Hematopoietic multipotent progenitor cell treated with erythropoietin and hydrocortisone succinate and interleukin-3 and kit ligand, for 4 days (in vitro differentiated cells): ENCODE results near the gene NLRC5.
A peak's percentile ranks its signal among the peaks of the same experiment; 100 is the strongest.
"Not testable (repeated sequence)": the region's sequence is repeated elsewhere in the genome, so short reads cannot be mapped to it uniquely, and the experiment has no call there.

Experiments used
- DNase-seq: peaks from one replicate; pipeline ENCODE4 v3.0.0-alpha.2; 2015

NLRC5 gene

GRCh38 chr16:57107321-57107922 is 118.1 kb downstream of the NLRC5 start:
- peak; percentile 34 for DNase-seq

- DNase-seq = no peak
Observed at GRCh38 chr16:57108432-57108831, 119.1 kb downstream of the NLRC5 start.

- not testable (repeated sequence) for DNase-seq
Observed at GRCh38 chr16:57109259-57110105, 120.1 kb downstream of the NLRC5 start.

GRCh38 chr16:57110937-57111336 is 121.6 kb downstream of the NLRC5 start:
- no peak for DNase-seq

- DNase-seq = no peak
Observed at GRCh38 chr16:57111420-57111819, 122.1 kb downstream of the NLRC5 start.

- DNase-seq = no peak
Observed at GRCh38 chr16:57112403-57113041, 123.2 kb downstream of the NLRC5 start.

- no peak for DNase-seq
Observed at GRCh38 chr16:57113042-57113453, 123.7 kb downstream of the NLRC5 start.

- DNase-seq = no peak
Observed at GRCh38 chr16:57113664-57114063, 124.3 kb downstream of the NLRC5 start.

- DNase-seq = no peak
Observed at GRCh38 chr16:57115168-57115513, 125.8 kb downstream of the NLRC5 start.

- DNase-seq = no peak
Observed at GRCh38 chr16:57115514-57116182, 126.3 kb downstream of the NLRC5 start.

GRCh38 chr16:57118461-57119084 is 129.2 kb downstream of the NLRC5 start:
- DNase-seq = no peak

GRCh38 chr16:57123216-57123973 is 134.0 kb downstream of the NLRC5 start:
- DNase-seq = no peak

- no peak for DNase-seq
Observed at GRCh38 chr16:57123974-57124674, 134.8 kb downstream of the NLRC5 start.

- DNase-seq = no peak
Observed at GRCh38 chr16:57125376-57125775, 136.0 kb downstream of the NLRC5 start.

- DNase-seq = no peak
Observed at GRCh38 chr16:57125969-57126368, 136.6 kb downstream of the NLRC5 start.

- DNase-seq = no peak
Observed at GRCh38 chr16:57126411-57126810, 137.1 kb downstream of the NLRC5 start.

- no peak for DNase-seq
Observed at GRCh38 chr16:57127037-57127763, 137.8 kb downstream of the NLRC5 start.

- no peak for DNase-seq
Observed at GRCh38 chr16:57127836-57128235, 138.5 kb downstream of the NLRC5 start.

GRCh38 chr16:57128771-57129389 is 139.5 kb downstream of the NLRC5 start:
- no peak for DNase-seq

GRCh38 chr16:57130950-57131321 is 141.6 kb downstream of the NLRC5 start:
- no peak for DNase-seq
